ENCODE results near the gene KRTAP19-8.

- TF ChIP-seq POLR2A (IDR thresholded peaks at IDR 0.05) (no peak), CTCF (IDR thresholded peaks at IDR 0.05) (no peak)
These were observed 39.9 kb upstream of the KRTAP19-8 start for GRCh38 chr21:31078216-31078615.

All from Peyer's patch (tissue), 4 donors.